ENCODE data around the gene TPT1. TPM values are rescaled to one million over a fixed set of nuclear protein-coding genes. Genes with fewer than 3 reads are reported as not detected.
"Not testable (repeated sequence)": the region's sequence is repeated elsewhere in the genome, so short reads cannot be mapped to it uniquely, and the experiment has no call there.

The TPT1 gene
- total and polyA plus RNA-seq, 2 of the 13 experiments (the other 11 are each of a cell fraction or from before 2014, with no cell fraction given), result 2,953 to 3,594 TPM

DNA sequence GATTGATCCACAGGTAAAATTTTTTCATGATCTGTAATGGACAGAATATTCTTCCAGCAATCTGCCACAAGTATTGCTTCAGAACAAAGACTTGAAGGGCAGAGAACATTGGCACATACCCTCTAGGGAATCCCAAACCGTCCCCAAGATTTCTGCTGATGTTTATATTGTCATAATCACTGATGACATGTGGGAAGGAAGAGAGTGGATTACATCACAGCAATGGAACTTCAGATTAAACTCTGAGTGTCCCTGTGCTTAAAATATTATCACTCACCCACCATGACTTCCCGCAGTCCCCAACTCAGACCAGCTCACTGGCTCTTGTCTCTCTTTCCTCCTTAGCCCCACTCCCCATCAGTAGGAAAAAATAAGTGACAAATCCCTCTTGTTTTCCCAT, 8.5 kb upstream of the TPT1 start:
- H3K9me3 ChIP-seq (ENCODE audit: low read length), result no peaks in the 10 kb centered on the region
- in situ Hi-C loops (cut with HindIII; ENCODE audit: extremely low pct_ligation_motif_present, low pct_unique_long_range_greater_than_20kb), result no loop called here
- no TSS peak for BruUV-seq (replicated peaks)
- no peaks in the 10 kb centered on the region for H3K4me1 ChIP-seq (ENCODE audit: insufficient read depth, low read length)
- no peak for ATAC-seq
- H3K4me2 ChIP-seq (ENCODE audit: low read depth, low read length), result no peak overlapping the region
- H2AFZ ChIP-seq (ENCODE audit: low read length), result no peak overlapping the region
- H3K79me2 ChIP-seq (ENCODE audit: insufficient read depth, low read length), result no peaks in the 10 kb centered on the region
- CTCF ChIA-PET (ENCODE audit: low intra/inter-chr PET ratio, low total read pairs), result no interaction called here
- TF ChIP-seq E2F1 (CRISPR knock-in tag; IDR thresholded peaks at IDR 0.05) (no peak), ZNF567 (CRISPR knock-in tag; IDR thresholded peaks at IDR 0.05; ENCODE audit: borderline replicate concordance) (no peak), FOXP4 (CRISPR knock-in tag; IDR thresholded peaks at IDR 0.05) (no peak), KLF16 (CRISPR knock-in tag; IDR thresholded peaks at IDR 0.05) (no peak), CTCF (CRISPR knock-in tag; IDR thresholded peaks at IDR 0.05) (no peak), HNRNPK (IDR thresholded peaks at IDR 0.05; ENCODE audit: low read depth, low read length, poor library complexity, severe bottlenecking) (no peak), FOXO4 (CRISPR knock-in tag; conservative IDR thresholded peaks at IDR 0.05) (no peak), HDAC1 (CRISPR knock-in tag; IDR thresholded peaks at IDR 0.05) (no peak), FOXA3 (CRISPR knock-in tag; IDR thresholded peaks at IDR 0.05) (no peak), ZFP36 (IDR thresholded peaks at IDR 0.05; ENCODE audit: borderline replicate concordance, low read depth, low read length, partially characterized antibody) (no peak), ZKSCAN8 (CRISPR knock-in tag; IDR thresholded peaks at IDR 0.05; ENCODE audit: borderline replicate concordance) (no peak)
- intact Hi-C loops (cut with micrococcal nuclease; ENCODE audit: unreplicated experiment), result no loop called here
- no peaks in the 10 kb centered on the region for H3K27me3 ChIP-seq (ENCODE audit: control insufficient read depth in 1 of 2, insufficient read depth in 2 of 2, low read length in 2 of 2)
- POLR2A ChIA-PET, result interaction anchor here (0.8 kb wide), 1 partner anchor 9 kb away, joined by 6 read pairs; the partner anchor contains the start of gene TPT1
- DNase-seq (ENCODE audit: low spot score), result no peak
- 94% methylated on average over 2 of the region's 2 CpGs for WGBS (ENCODE audit: low lambda C conversion rate)
- H3K27ac ChIP-seq (ENCODE audit: extremely low read length, insufficient read depth, low read length), result no peak overlapping the region
- H3K4me3 ChIP-seq (replicated peaks in 1 of 3; ENCODE audit: insufficient read depth in 1 of 3, low read depth in 2 of 3, low read length in 3 of 3), result no peak overlapping the region
- H4K20me1 ChIP-seq (ENCODE audit: insufficient read depth, low read length), result no peaks in the 10 kb centered on the region
- no peak for FAIRE-seq
- H3K36me3 ChIP-seq (replicated peaks in 1 of 2; ENCODE audit: control insufficient read depth in 1 of 2, insufficient read depth in 2 of 2, low read length in 2 of 2), result peaks cover 7 to 34% of the 10 kb centered on the region in 2 experiments; a peak in 3 of 5 replicates
- H3K9ac ChIP-seq (ENCODE audit: insufficient read depth, low read depth, low read length), result no peak overlapping the region

DNA sequence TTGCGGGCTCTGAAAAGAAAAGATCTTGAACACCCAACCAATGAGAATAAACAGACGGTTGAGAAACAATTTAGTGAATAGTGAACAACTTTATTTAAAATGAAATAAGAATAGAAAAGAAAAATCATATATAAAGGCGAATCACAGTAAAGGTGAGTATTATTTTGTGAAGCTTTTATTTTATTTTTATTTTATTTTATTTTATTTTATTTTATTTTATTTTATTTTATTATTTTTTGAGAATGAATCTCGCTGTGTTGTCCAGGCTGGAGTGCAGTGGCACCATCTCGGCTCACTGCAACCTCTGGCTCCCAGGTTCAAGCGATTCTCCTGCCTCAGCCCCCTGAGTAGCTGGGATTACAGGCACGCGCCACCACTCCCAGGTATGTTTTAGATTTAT, 3.1 kb upstream of the TPT1 start:
- peaks cover 16% of the 10 kb centered on the region for H4K20me1 ChIP-seq (ENCODE audit: insufficient read depth, low read length)
- peaks cover 4 to 24% of the 10 kb centered on the region in 2 experiments; a peak in 3 of 5 replicates for H3K36me3 ChIP-seq (replicated peaks in 1 of 2; ENCODE audit: control insufficient read depth in 1 of 2, insufficient read depth in 2 of 2, low read length in 2 of 2)
- 98% methylated on average over 8 of the region's 8 CpGs for WGBS (ENCODE audit: low lambda C conversion rate)
- H3K9ac ChIP-seq (ENCODE audit: insufficient read depth, low read depth, low read length); DNase-seq (ENCODE audit: low spot score); ATAC-seq; H3K27me3 ChIP-seq (ENCODE audit: control insufficient read depth in 1 of 2, insufficient read depth in 2 of 2, low read length in 2 of 2); CTCF ChIA-PET (ENCODE audit: low intra/inter-chr PET ratio, low total read pairs); in situ Hi-C loops (cut with HindIII; ENCODE audit: extremely low pct_ligation_motif_present, low pct_unique_long_range_greater_than_20kb); BruUV-seq (replicated peaks); H3K4me2 ChIP-seq (ENCODE audit: low read depth, low read length); FAIRE-seq; H3K9me3 ChIP-seq (ENCODE audit: low read length); intact Hi-C loops (cut with micrococcal nuclease; ENCODE audit: unreplicated experiment); H2AFZ ChIP-seq (ENCODE audit: low read length); H3K4me3 ChIP-seq (replicated peaks in 1 of 3; ENCODE audit: insufficient read depth in 1 of 3, low read depth in 2 of 3, low read length in 3 of 3); POLR2A ChIA-PET; H3K27ac ChIP-seq (ENCODE audit: extremely low read length, insufficient read depth, low read length): not testable (repeated sequence)
- H3K4me1 ChIP-seq (ENCODE audit: insufficient read depth, low read length), result peaks cover 21% of the 10 kb centered on the region
- H3K79me2 ChIP-seq (ENCODE audit: insufficient read depth, low read length), result peaks cover 36% of the 10 kb centered on the region

Data from HepG2 (cell line).